Neural cell (in vitro differentiated cells): ENCODE data around the gene ZNF784. TPM values are rescaled to one million over a fixed set of nuclear protein-coding genes. Genes with fewer than 3 reads are reported as not detected.

Experiments
- H2AFZ ChIP-seq: fragments of 200-600, 300-800 bp; sonication (generic), shearing (Covaris generic); 2 replicates; pipeline ENCODE4 v1.6.0; 2014; ENCODE audit warnings: low read depth, mild to moderate bottlenecking, antibody characterized with exemption, low read length, moderate library complexity
- H3F3A ChIP-seq: fragments of 200-600 bp; shearing (Covaris generic); 2 replicates; pipeline ENCODE4 v1.6.1; 2016; ENCODE audit warnings: mild to moderate bottlenecking, moderate library complexity, mixed read lengths, antibody characterized with exemption, low read length; ENCODE audit not compliant: insufficient read depth, poor library complexity, severe bottlenecking
- H3K27ac ChIP-seq: fragments of 200-600, 300-800 bp; sonication (generic), shearing (Covaris generic); 2 replicates; pipeline ENCODE4 v1.5.1; 2014; ENCODE audit warnings: mild to moderate bottlenecking, low read length, moderate library complexity
- H3K27me3 ChIP-seq: fragments of 300-800, 200-600 bp; sonication (generic), shearing (Covaris generic); 2 replicates; pipeline ENCODE4 v1.6.0; 2014; ENCODE audit warnings: mild to moderate bottlenecking, low read depth, low read length, moderate library complexity; ENCODE audit not compliant: insufficient read depth
- H3K36me3 ChIP-seq: fragments of 300-800, 200-600 bp; sonication (generic), shearing (Covaris generic); 2 replicates; pipeline ENCODE4 v1.5.1; 2014; ENCODE audit warnings: mild to moderate bottlenecking, antibody characterized with exemption, low read length, moderate library complexity; ENCODE audit not compliant: insufficient read depth
- H3K4me2 ChIP-seq: fragments of 300-800, 200-600 bp; sonication (generic), shearing (Covaris generic); 2 replicates; pipeline ENCODE4 v1.6.0; 2014; ENCODE audit warnings: mild to moderate bottlenecking, low read length
- H3K4me3 ChIP-seq: fragments of 300-800, 200-600 bp; sonication (generic), shearing (Covaris generic); 2 replicates; pipeline ENCODE4 v1.5.1; 2014; ENCODE audit warnings: mild to moderate bottlenecking, low read length, moderate library complexity
- H3K79me2 ChIP-seq: fragments of 200-600 bp; shearing (Covaris generic); replicated peaks from 2 replicates; pipeline ENCODE4 v1.6.0; 2014; ENCODE audit warnings: mild to moderate bottlenecking, low read length, moderate library complexity; ENCODE audit not compliant: insufficient read depth
- H3K9ac ChIP-seq: fragments of 300-800, 200-600 bp; sonication (generic), shearing (Covaris generic); 2 replicates; pipeline ENCODE4 v1.6.1; 2016; ENCODE audit warnings: mild to moderate bottlenecking, low read length, mixed read lengths
- H3K9me2 ChIP-seq: fragments of 200-600 bp; shearing (Covaris generic); 2 replicates; pipeline ENCODE4 v1.6.1; 2016; ENCODE audit warnings: mild to moderate bottlenecking, low read length, mixed read lengths; ENCODE audit not compliant: insufficient read depth
- H3K9me3 ChIP-seq: fragments of 200-600, 300-800 bp; sonication (generic), shearing (Covaris generic); 2 replicates; pipeline ENCODE4 v1.6.1; 2016; ENCODE audit warnings: mild to moderate bottlenecking, mixed run types, low read length, moderate library complexity, mixed read lengths
- H4K20me1 ChIP-seq: fragments of 200-600 bp; shearing (Covaris generic); 2 replicates; pipeline ENCODE4 v1.6.1; 2016; ENCODE audit warnings: mild to moderate bottlenecking, mixed run types; ENCODE audit not compliant: insufficient read depth
- CTCF ChIP-seq: fragments of 450-650 bp; IDR thresholded peaks from 2 replicates; pipeline ENCODE4 v1.5.1; 2014; ENCODE audit warnings: antibody characterized with exemption, mild to moderate bottlenecking, moderate library complexity; ENCODE audit not compliant: poor library complexity, severe bottlenecking
- EP300 ChIP-seq: fragments of 450-650 bp; conservative IDR thresholded peaks from 2 replicates; pipeline ENCODE4 v1.6.1; 2014; ENCODE audit warnings: antibody characterized with exemption, mild to moderate bottlenecking, moderate library complexity; ENCODE audit not compliant: poor library complexity, severe bottlenecking
- EZH2 ChIP-seq: fragments of 200-600, 300-800 bp; shearing (Covaris generic), sonication (generic); IDR thresholded peaks from 2 replicates; pipeline ENCODE4 v1.6.1; 2014; ENCODE audit warnings: antibody characterized with exemption, low read length, borderline replicate concordance, mild to moderate bottlenecking; ENCODE audit not compliant: insufficient read depth, poor library complexity, severe bottlenecking
- MXI1 ChIP-seq: fragments of 450-650 bp; conservative IDR thresholded peaks from 2 replicates; pipeline ENCODE4 v1.6.1; 2014; ENCODE audit warnings: antibody characterized with exemption, mild to moderate bottlenecking; ENCODE audit not compliant: poor library complexity, severe bottlenecking
- POLR2AphosphoS5 ChIP-seq: IDR thresholded peaks from 2 replicates; pipeline ENCODE4 v1.6.1; 2012
- RAD21 ChIP-seq: fragments of 450-650 bp; conservative IDR thresholded peaks from 2 replicates; pipeline ENCODE4 v1.6.1; 2014; ENCODE audit warnings: antibody characterized with exemption, mild to moderate bottlenecking, moderate library complexity
- REST ChIP-seq: IDR thresholded peaks from 2 replicates; pipeline ENCODE4 v1.6.1; 2012; ENCODE audit warnings: borderline replicate concordance
- SMC3 ChIP-seq: fragments of 450-650 bp; conservative IDR thresholded peaks from 2 replicates; pipeline ENCODE4 v1.6.1; 2014; ENCODE audit warnings: antibody characterized with exemption, mild to moderate bottlenecking, moderate library complexity; ENCODE audit not compliant: poor library complexity
- TAF1 ChIP-seq: IDR thresholded peaks from 2 replicates; pipeline ENCODE4 v1.6.1; 2012; ENCODE audit warnings: low read depth
- polyA plus RNA-seq: library from polyadenylated mRNA; depleted of rRNA; stranded (reverse); fragments of >200 nt; gene quantifications from 2 replicates; pipeline ENCODE4 v1.2.3, GENCODE V29; 2014

ZNF784 gene
- polyA plus RNA-seq, 1 donor from 2014 or later, result 10.3 TPM

GRCh38 chr19:55599842-55600661 is 24.3 kb downstream of the ZNF784 start, which contains the start of gene ZNF524:
TSS of gene ZNF524 (plus strand) at chr19:55600288. CDS start at chr19:55602113, 1,825 bp downstream.
- H3K4me2 ChIP-seq, result peak within 1 kb of the TSS; percentile 80
- H3K27ac ChIP-seq, result peak within 1 kb of the TSS; percentile 99
- no peaks in the 10 kb centered on the region for H4K20me1 ChIP-seq
- H3K36me3 ChIP-seq, result no peaks in the 10 kb centered on the region
- no peaks in the 10 kb centered on the region for H3F3A ChIP-seq
- H3K9ac ChIP-seq, result peak within 1 kb of the TSS; percentile 91
- TF ChIP-seq REST (peak; percentile 60), EP300 (peak; percentile 41), POLR2AphosphoS5 (peak; percentile 61), TAF1 (peak; percentile 87), CTCF (peak; percentile 35), SMC3 (no peak), EZH2 (no peak), RAD21 (no peak), MXI1 (peak; percentile 1)
- no peaks in the 10 kb centered on the region for H3K9me2 ChIP-seq
- no peaks in the 10 kb centered on the region for H3K9me3 ChIP-seq
- H2AFZ ChIP-seq, result peak within 1 kb of the TSS; percentile 73
- H3K27me3 ChIP-seq, result no peaks in the 10 kb centered on the region
- H3K4me3 ChIP-seq, result peak within 1 kb of the TSS; percentile 75
- H3K79me2 ChIP-seq, result peaks cover 5% of the 10 kb centered on the region

GRCh38 chr19:55599468-55599841 is 24.9 kb downstream of the ZNF784 start, which contains the start of gene FIZ1:
TSS of gene FIZ1 (minus strand) at chr19:55599517. CDS start at chr19:55597865, 1,652 bp downstream.
- Histone ChIP-seq H3K9ac (peak within 1 kb of the TSS; percentile 91), H3K36me3 (no peaks in the 10 kb centered on the region), H3K4me2 (no peak within 1 kb of the TSS), H3K9me2 (no peaks in the 10 kb centered on the region), H4K20me1 (no peaks in the 10 kb centered on the region), H3K27ac (peak within 1 kb of the TSS; percentile 99), H3K9me3 (no peaks in the 10 kb centered on the region), H3K4me3 (peak within 1 kb of the TSS; percentile 75), H3K79me2 (peaks cover 5% of the 10 kb centered on the region), H2AFZ (peak within 1 kb of the TSS; percentile 47), H3F3A (no peaks in the 10 kb centered on the region), H3K27me3 (no peaks in the 10 kb centered on the region)
- TF ChIP-seq POLR2AphosphoS5, result peak; percentile 64
- TF ChIP-seq RAD21, result peak; percentile 27
- peak; percentile 60 for TF ChIP-seq MXI1
- TF ChIP-seq REST, result peak; percentile 65
- TF ChIP-seq CTCF, result no peak
- TF ChIP-seq EP300, result peak; percentile 9
- no peak for TF ChIP-seq TAF1
